ENCODE results near the gene ACADVL.
A peak's percentile ranks its signal among the peaks of the same experiment; 100 is the strongest.

The ACADVL gene

DNA sequence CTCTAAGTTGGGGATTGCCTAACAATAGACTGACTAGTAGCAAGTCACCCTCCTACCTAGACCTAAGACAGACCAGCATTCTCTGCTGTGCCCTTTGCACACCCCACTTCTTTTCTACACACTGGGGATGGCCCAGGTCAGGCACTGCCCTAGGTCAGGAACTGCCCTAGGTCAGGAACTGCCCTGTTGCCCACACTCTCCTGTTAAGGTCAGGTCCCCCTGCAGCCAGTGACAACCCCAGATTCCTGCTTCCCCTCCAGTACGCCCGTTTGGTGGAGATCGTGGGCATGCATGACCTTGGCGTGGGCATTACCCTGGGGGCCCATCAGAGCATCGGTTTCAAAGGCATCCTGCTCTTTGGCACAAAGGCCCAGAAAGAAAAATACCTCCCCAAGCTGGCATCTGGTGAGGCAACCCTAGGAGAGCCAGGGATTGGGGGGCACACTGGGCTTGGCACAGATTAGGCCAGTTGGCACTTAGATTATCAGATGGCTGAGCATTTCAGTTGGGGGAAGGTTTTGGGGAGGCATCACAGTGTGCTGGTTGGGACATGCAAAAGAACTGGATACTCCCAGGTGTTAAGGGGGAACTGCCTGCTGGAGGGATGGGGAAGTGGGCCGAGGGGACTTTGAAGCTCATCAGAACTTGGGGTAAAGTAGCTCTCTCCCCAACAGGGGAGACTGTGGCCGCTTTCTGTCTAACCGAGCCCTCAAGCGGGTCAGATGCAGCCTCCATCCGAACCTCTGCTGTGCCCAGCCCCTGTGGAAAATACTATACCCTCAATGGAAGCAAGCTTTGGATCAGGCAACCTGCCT lies 1.7 kb downstream of the ACADVL start:
- Mint-ChIP-seq H3K27me3 (no peaks in the 10 kb centered on the region), H3K9me3 (no peaks in the 10 kb centered on the region), H3K4me3 (no peak overlapping the region)

GRCh38 chr17:7222093-7222971 lies 2.6 kb downstream of the ACADVL start:
- no peaks in the 10 kb centered on the region for H3K27me3 Mint-ChIP-seq
- H3K4me3 Mint-ChIP-seq = no peak overlapping the region
- no peaks in the 10 kb centered on the region for H3K9me3 Mint-ChIP-seq
- peaks cover 38% of the 10 kb centered on the region for H3K4me1 Mint-ChIP-seq
- H3K36me3 Mint-ChIP-seq = peaks cover 4% of the 10 kb centered on the region
- H3K27ac Mint-ChIP-seq = peak overlapping the region; percentile 59

More for the DNA sequence above, 1.7 kb downstream of the ACADVL start:
- peaks cover 42% of the 10 kb centered on the region for H3K4me1 Mint-ChIP-seq
- peak overlapping the region; percentile 8 for H3K27ac Mint-ChIP-seq
- H3K36me3 Mint-ChIP-seq = peaks cover 4% of the 10 kb centered on the region

- H3K36me3 Mint-ChIP-seq = peaks cover 4% of the 10 kb centered on the region
- no peaks in the 10 kb centered on the region for H3K9me3 Mint-ChIP-seq
- H3K27me3 Mint-ChIP-seq = no peaks in the 10 kb centered on the region
- no peak overlapping the region for H3K4me3 Mint-ChIP-seq
- peak overlapping the region; percentile 59 for H3K27ac Mint-ChIP-seq
- H3K4me1 Mint-ChIP-seq = peaks cover 34% of the 10 kb centered on the region
These were observed 3.2 kb downstream of the ACADVL start for GRCh38 chr17:7222972-7223292.

DNA sequence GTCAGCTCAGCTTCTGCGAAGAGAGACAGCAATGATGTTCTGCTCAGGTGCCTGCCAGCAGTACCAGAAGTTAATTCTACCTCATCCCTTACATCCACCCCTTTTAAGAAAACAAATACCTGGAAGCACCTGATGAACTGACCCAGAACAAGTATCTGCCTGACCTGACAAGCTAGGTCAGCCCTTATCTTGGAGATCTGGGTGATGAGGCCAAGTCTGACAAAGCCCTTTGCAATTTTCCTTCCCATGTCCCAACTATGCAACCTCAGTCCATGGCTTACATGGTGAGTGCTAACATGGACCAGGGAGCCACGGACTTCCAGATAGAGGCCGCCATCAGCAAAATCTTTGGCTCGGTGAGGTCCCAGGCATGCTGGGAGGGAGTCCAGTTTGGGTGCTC lies 3.6 kb downstream of the ACADVL start:
- Mint-ChIP-seq H3K4me1 (peaks cover 34% of the 10 kb centered on the region), H3K36me3 (peaks cover 7% of the 10 kb centered on the region), H3K27ac (no peak overlapping the region), H3K9me3 (no peaks in the 10 kb centered on the region), H3K27me3 (no peaks in the 10 kb centered on the region), H3K4me3 (no peak overlapping the region)

GRCh38 chr17:7224110-7224509 lies 4.4 kb downstream of the ACADVL start:
- Mint-ChIP-seq H3K27me3 (no peaks in the 10 kb centered on the region), H3K27ac (no peak overlapping the region), H3K36me3 (peaks cover 7% of the 10 kb centered on the region), H3K4me3 (no peak overlapping the region), H3K9me3 (no peaks in the 10 kb centered on the region), H3K4me1 (peaks cover 26% of the 10 kb centered on the region)

- Mint-ChIP-seq H3K4me3 (no peak overlapping the region), H3K4me1 (peaks cover 20% of the 10 kb centered on the region), H3K27me3 (no peaks in the 10 kb centered on the region), H3K36me3 (peaks cover 7% of the 10 kb centered on the region), H3K9me3 (no peaks in the 10 kb centered on the region), H3K27ac (no peak overlapping the region)
These were observed 4.9 kb downstream of the ACADVL start for GRCh38 chr17:7224661-7225111.

- Mint-ChIP-seq H3K27ac (no peak overlapping the region), H3K4me1 (peaks cover 18% of the 10 kb centered on the region), H3K4me3 (no peak overlapping the region), H3K36me3 (peaks cover 9% of the 10 kb centered on the region), H3K9me3 (no peaks in the 10 kb centered on the region), H3K27me3 (no peaks in the 10 kb centered on the region)
These were observed 6.1 kb downstream of the ACADVL start for GRCh38 chr17:7225711-7226331.

DNA sequence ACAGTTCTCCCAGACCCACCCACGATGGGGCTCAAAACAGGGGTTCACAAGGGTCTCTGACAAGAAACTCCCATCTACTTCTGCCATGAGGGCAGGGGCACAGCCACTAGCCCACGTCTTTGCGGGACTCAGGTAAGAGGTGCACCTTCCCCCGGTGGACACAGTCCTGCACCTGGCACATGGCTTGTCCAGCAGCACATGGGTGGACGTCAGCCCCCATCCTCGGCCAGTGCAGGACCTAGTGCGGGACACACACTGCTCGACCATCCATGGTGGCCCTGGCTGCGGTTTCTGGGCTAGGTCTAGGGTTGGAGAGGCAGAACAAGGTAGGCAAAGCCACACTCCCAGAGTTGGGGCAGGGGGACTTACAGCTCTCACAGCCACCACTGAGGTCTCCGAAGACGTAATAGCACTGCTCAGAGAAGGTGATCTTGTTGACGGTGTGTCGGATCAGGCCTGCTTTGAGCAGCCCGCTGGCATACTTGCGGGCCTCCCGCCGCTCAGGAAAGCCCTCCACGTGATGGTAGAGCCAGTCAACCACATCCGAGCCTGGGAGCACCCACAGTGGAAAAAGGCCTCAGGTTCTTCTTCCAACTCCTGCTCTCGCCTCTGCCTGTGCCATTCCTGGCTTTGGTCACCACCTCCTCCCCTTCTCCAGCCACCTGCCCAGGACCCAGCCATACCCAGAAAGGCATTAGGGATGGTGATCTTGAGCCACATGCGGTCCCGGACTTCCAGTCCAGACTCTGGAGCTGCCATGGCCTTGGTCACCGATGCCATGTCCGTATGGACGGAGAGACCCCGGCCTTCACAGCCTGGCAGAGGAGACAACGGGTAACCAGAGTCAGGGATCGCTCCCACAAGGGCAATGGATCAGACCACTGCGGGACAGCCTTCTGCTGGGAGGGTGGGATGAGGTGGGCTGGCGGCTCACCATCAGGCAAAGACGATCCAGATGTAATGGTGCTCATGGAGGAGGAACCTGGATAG lies 7.3 kb downstream of the ACADVL start:
- Mint-ChIP-seq H3K27ac (no peak overlapping the region), H3K36me3 (peaks cover 10% of the 10 kb centered on the region)

GRCh38 chr17:7228920-7229319 lies 9.2 kb downstream of the ACADVL start:
- no peak overlapping the region for H3K4me3 Mint-ChIP-seq
- H3K36me3 Mint-ChIP-seq = peaks cover 7% of the 10 kb centered on the region
- H3K27ac Mint-ChIP-seq = no peak overlapping the region
- peaks cover 33% of the 10 kb centered on the region for H3K4me1 Mint-ChIP-seq
- no peaks in the 10 kb centered on the region for H3K27me3 Mint-ChIP-seq
- no peaks in the 10 kb centered on the region for H3K9me3 Mint-ChIP-seq

More for the DNA sequence above, 7.3 kb downstream of the ACADVL start:
- Mint-ChIP-seq H3K9me3 (no peaks in the 10 kb centered on the region), H3K27me3 (no peaks in the 10 kb centered on the region), H3K4me3 (no peak overlapping the region), H3K4me1 (peaks cover 16% of the 10 kb centered on the region)

DNA sequence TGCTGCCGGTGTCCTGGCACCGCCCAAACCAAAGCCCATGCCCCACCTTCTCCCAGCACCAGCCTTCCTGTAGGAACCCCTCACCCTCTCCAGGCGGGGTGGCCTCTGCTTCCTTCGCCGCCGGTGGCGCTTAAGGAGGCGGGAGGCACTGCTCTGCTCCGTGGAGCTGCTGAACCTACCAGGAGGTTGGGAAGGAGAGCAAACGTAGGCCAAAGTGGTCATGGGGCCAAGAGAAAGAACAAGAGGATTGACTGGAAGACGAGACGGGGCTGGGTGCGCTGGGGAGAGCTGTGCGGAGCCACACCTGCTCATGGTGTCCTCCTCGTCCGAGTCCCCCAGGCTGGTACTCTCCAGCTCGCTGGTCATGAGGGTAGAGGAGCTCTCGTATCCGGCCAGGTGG lies 9.8 kb downstream of the ACADVL start:
- peaks cover 7% of the 10 kb centered on the region for H3K36me3 Mint-ChIP-seq
- H3K27me3 Mint-ChIP-seq = no peaks in the 10 kb centered on the region
- no peaks in the 10 kb centered on the region for H3K9me3 Mint-ChIP-seq
- H3K4me3 Mint-ChIP-seq = no peak overlapping the region
- H3K4me1 Mint-ChIP-seq = peaks cover 33% of the 10 kb centered on the region
- H3K27ac Mint-ChIP-seq = no peak overlapping the region

DNA sequence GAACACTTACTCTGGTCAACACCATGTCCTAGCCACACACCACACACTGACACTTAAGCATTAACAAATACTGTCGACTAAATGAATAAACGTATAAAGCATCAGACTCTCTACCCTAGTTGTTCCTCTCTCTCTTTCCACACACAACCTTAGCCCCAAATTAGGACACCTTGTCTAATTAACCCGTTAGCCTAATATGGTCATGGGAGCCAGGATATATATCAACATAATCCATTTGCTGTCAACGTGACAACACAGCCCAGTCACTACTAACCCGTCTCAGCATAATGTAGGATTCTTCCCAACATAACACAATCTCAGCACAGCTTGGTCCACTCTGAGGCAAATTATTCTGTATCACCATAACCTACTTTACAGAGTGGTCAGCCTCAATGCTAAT lies 12.4 kb downstream of the ACADVL start:
- H3K36me3 Mint-ChIP-seq = peaks cover 10% of the 10 kb centered on the region
- H3K9me3 Mint-ChIP-seq = no peaks in the 10 kb centered on the region
- no peaks in the 10 kb centered on the region for H3K27me3 Mint-ChIP-seq
- peaks cover 52% of the 10 kb centered on the region for H3K4me1 Mint-ChIP-seq
- peak overlapping the region; percentile 43 for H3K27ac Mint-ChIP-seq
- peak overlapping the region; percentile 60 for H3K4me3 Mint-ChIP-seq

DNA sequence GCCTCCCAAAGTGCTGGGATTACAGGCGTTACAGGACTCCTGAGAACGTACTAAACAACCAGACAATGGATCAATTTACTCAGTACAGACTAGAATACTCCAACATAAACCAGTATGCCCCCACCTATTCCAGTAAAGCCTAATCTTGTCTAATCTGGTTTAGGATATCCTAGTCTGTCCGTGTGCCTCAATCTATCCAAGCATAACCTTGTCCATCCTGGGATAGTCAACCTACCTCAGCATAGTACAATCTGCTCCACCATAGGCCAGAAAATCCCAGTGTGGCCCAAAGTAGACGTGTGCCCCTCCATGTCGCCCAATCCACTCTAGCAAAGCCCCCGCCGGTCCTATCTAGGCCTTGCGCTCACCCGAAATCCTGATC lies 14.0 kb downstream of the ACADVL start:
- Mint-ChIP-seq H3K4me1 (peaks cover 49% of the 10 kb centered on the region), H3K9me3 (no peaks in the 10 kb centered on the region), H3K27ac (peak overlapping the region; percentile 96), H3K36me3 (peaks cover 7% of the 10 kb centered on the region), H3K4me3 (peak overlapping the region; percentile 99), H3K27me3 (no peaks in the 10 kb centered on the region)

DNA sequence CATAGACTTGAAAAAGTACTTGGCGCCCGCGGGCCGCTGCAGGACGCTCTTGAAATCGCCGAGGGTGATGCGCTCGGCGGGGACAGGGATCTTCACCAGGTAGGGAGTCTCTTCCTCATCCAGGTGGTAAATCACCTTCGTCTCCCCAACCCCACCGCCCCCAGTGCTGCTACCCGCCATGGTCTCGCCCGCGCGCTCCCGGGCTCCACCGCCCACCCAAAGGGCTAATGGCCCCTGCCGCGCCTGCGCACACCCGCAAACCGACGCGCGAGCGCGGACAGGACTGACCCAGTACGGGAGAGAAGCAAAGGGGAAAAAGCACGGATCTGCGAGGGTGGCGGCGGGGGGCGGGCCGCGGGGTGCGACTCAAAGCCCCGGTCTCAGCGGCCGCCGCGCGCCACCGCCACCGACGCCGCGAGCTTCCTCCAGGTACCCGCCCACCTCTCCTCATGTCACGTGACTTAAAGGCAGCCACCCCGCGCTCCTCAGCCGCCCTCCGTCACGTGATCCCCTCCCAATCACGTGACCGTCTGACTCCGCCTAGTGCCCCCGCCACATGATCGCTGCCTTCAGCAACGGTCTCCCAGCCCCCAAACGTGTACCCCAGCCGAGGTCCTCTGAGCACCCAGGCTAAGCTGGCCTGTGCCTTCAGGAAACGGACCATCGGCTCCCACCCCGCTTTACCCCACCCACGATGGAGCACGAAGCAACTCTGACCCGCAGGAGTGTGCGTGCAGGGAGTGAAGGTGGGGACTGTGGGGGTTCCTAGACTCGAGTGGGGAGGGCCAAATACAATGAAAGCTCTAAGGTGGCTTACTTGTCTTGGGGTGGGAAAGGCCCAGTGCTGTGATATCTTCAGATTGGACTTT lies 14.6 kb downstream of the ACADVL start, which contains the start of gene DVL2:
TSS of gene DVL2 (minus strand) at position 435 of the 869 bp plus-strand sequence. CDS start at position 180, 255 bp downstream.
- peaks cover 7% of the 10 kb centered on the region for H3K36me3 Mint-ChIP-seq
- no peaks in the 10 kb centered on the region for H3K27me3 Mint-ChIP-seq
- H3K27ac Mint-ChIP-seq = peak within 1 kb of the TSS; percentile 96
- peaks cover 49% of the 10 kb centered on the region for H3K4me1 Mint-ChIP-seq
- H3K4me3 Mint-ChIP-seq = peak within 1 kb of the TSS; percentile 99
- no peaks in the 10 kb centered on the region for H3K9me3 Mint-ChIP-seq
